Heart right ventricle (tissue), 16 donors: ENCODE measurements around the gene MAMDC2. TPM values are rescaled to one million over a fixed set of nuclear protein-coding genes. Genes with fewer than 3 reads are reported as not detected.

ENCODE experiments used
- ATAC-seq, 8 donors: fragments of 200-7000 bp; cut with Tn5 transposase; one replicate each; pipeline ENCODE4 v1.9.1; 2020; ENCODE audit warnings: mild to moderate bottlenecking in 8 of 8, moderate library complexity in 8 of 8, moderate number of reproducible peaks in 1 of 8
- DNase-seq, 2 donors: peaks; one replicate each; pipeline ENCODE4 v3.0.0-alpha.2; 2020
- H3K27ac ChIP-seq, 10 donors: fragments of 200-600 bp; sonication (generic) in 2 of 10; one replicate each; pipeline versions ENCODE4 v1.5.0 to v1.8.0; 2020 to 2022; ENCODE audit warnings: mild to moderate bottlenecking in 3 of 10
- H3K27me3 ChIP-seq, 7 donors: fragments of 200-600 bp; one replicate each; pipeline ENCODE4 v1.8.0; 2021 to 2022; ENCODE audit warnings: mild to moderate bottlenecking in 2 of 7
- H3K36me3 ChIP-seq, 9 donors: fragments of 200-600 bp; sonication (generic) in 1 of 9; one replicate each; pipeline versions ENCODE4 v1.5.0 to v1.8.0; 2020 to 2022; ENCODE audit warnings: mild to moderate bottlenecking in 2 of 9
- H3K4me1 ChIP-seq, 9 donors: fragments of 200-600 bp; sonication (generic) in 1 of 9; one replicate each; pipeline versions ENCODE4 v1.5.0 to v1.8.0; 2020 to 2022; ENCODE audit warnings: mild to moderate bottlenecking in 4 of 9
- H3K4me3 ChIP-seq, 10 donors: fragments of 200-600 bp; sonication (generic) in 2 of 10; one replicate each; pipeline versions ENCODE4 v1.5.0 to v1.8.0; 2020 to 2022; ENCODE audit warnings: mild to moderate bottlenecking in 7 of 10, moderate library complexity in 2 of 10
- H3K9me3 ChIP-seq, 11 donors: fragments of 200-600 bp in 10 of 11; sonication (generic) in 2 of 11; one replicate each; pipeline versions ENCODE4 v1.5.0 to v1.8.0; 2013 to 2022; ENCODE audit warnings: mild to moderate bottlenecking in 2 of 11, control low read depth in 1 of 11, moderate library complexity in 1 of 11
- WGBS, 2 donors: extraction: QIAGEN DNeasy Blood & Tissue Kit; methylation state at CpG; one replicate each; pipeline ENCODE4 v1.1.7; 2013; ENCODE audit warnings: inconsistent platforms in 1 of 2; 5-methylcytosine and 5-hydroxymethylcytosine counted together
- intact Hi-C, 10 donors: fragments of 100-400 bp; cut with DNase I; formaldehyde crosslinking; loops; one replicate each; pipeline versions ENCODE4 v1.11.1 to v1.14.2; 2022
- polyA plus RNA-seq, 2 donors: library from polyadenylated mRNA; stranded (reverse); fragments of 200-250 nt; gene quantifications; one replicate each; pipeline ENCODE4 v1.2.3, GENCODE V29; 2013
- total RNA-seq, 10 donors: library from RNA; stranded (reverse); fragmentation: NEBNext Ultra II Directional in 3 of 10; extraction: Animal tissue kit (Norgen Biotek cat#: 25700) in 3 of 10; gene quantifications; one replicate each; pipeline versions ENCODE4 v1.2.1 to v1.2.4, GENCODE V29; 2021 to 2023
- TF ChIP-seq, protein P1 (sequence below), 9 donors: fragments of 200-600 bp; sonication (generic) in 2 of 9; IDR thresholded peaks; one replicate each; pipeline versions ENCODE4 v1.5.0 to v1.8.0; 2021 to 2022; ENCODE audit warnings: antibody characterized with exemption in 9 of 9, mild to moderate bottlenecking in 5 of 9, moderate library complexity in 1 of 9
- donor health status: Arrhythmogenic right ventricular cardiomyopathy.
- donor health status: ischemic (EF 13 %, LVEDD 7.1; RV severe dilation, severe dysfunction).
- donor health status: healthy with polysubstance abuse.
- donor health status: DM: no; HTN: yes; CAD: no.
- donor health status: DM: no; HTN: no; CAD: no.
- donor health status: ischemic (EF 25% LVEDD 6.9; RV normal size, moderate dysfunction).
- donor health status: ischemic (EF 25% LVEDD 5.7; RV mildly dilated, moderate dysfunction).
- donor health status: healthy.
- donor health status: DM: yes; HTN: yes; CAD: no.
- donor health status: Ischemic cardiomyopathy.
- donor health status: ischemic (EF 35%, LVEDD 5.7; RV mildly dilated, moderate dysfunction).
- donor health status: nonischemic (EF 11% LVEDD 7.7; RV severe dilation, severe dysfunction).
- donor health status: DM: yes; HTN: yes; CAD: no.
- donor health status: PGD.
- donor health status: ischemic (EF 29% LVEDD 5.4; RV normal size, mild dysfunction).
- donor health status: nonischemic (EF 23%, LVEDD 6.1; RV moderate dilation, normal function).

MAMDC2 gene
- total and polyA plus RNA-seq, 12 donors: 2.3 to 11.8 (median 5.8) TPM

DNA sequence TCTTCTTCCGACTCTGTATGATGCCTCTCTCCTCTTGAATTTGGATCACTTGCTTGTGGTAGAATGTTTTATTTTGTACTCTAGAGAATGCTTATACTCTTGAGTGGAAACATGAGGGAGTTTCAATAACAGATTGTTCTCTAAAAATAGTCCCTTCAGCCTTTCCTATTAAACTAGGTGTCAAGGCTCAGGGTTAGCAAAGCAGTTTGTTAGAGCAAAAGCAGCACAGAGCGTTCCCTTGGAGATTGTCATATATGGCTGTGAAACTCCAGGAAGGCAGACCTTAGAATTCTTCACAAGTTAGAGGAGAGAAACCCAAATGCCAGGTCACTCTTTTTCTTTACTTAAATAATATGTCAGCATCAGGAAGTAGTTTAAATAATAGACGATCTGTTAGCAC, 33.0 kb downstream of the MAMDC2 start:
- H3K4me1 ChIP-seq: peaks cover 0 to 52% (median 27%) of the 10 kb centered on the region in 9 donors
- TF ChIP-seq, protein P1, sequence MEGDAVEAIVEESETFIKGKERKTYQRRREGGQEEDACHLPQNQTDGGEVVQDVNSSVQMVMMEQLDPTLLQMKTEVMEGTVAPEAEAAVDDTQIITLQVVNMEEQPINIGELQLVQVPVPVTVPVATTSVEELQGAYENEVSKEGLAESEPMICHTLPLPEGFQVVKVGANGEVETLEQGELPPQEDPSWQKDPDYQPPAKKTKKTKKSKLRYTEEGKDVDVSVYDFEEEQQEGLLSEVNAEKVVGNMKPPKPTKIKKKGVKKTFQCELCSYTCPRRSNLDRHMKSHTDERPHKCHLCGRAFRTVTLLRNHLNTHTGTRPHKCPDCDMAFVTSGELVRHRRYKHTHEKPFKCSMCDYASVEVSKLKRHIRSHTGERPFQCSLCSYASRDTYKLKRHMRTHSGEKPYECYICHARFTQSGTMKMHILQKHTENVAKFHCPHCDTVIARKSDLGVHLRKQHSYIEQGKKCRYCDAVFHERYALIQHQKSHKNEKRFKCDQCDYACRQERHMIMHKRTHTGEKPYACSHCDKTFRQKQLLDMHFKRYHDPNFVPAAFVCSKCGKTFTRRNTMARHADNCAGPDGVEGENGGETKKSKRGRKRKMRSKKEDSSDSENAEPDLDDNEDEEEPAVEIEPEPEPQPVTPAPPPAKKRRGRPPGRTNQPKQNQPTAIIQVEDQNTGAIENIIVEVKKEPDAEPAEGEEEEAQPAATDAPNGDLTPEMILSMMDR (IDR thresholded peaks at IDR 0.05): no peak
- peak overlapping the region in 2 of 10 donors; percentile 10 to 32 for H3K27ac ChIP-seq
- no peak for ATAC-seq
- 50 to 60% methylated on average over 3 of the region's 3 CpGs for WGBS, 2 donors
- H3K9me3 ChIP-seq: no peaks in the 10 kb centered on the region
- H3K4me3 ChIP-seq: no peak overlapping the region
- intact Hi-C loops: no loop called here
- no peaks in the 10 kb centered on the region for H3K27me3 ChIP-seq
- no peak for DNase-seq
- H3K36me3 ChIP-seq: no peaks in the 10 kb centered on the region

- peaks cover 0 to 52% (median 30%) of the 10 kb centered on the region in 9 donors for H3K4me1 ChIP-seq
- no peaks in the 10 kb centered on the region for H3K36me3 ChIP-seq
- WGBS, 2 donors: 66 to 73% methylated on average over 2 of the region's 2 CpGs
- no peaks in the 10 kb centered on the region for H3K27me3 ChIP-seq
- ATAC-seq (peak in 2 of 8 donors; percentile 32 to 48), DNase-seq (no peak)
- no peaks in the 10 kb centered on the region for H3K9me3 ChIP-seq
- intact Hi-C loops: loop anchor here in 1 of 10 donors (5.0 kb wide), 1 partner anchor 37 kb away; the partner anchor contains the start of gene MAMDC2
- peak overlapping the region in 4 of 10 donors; percentile 2 to 77 (median 42) for H3K27ac ChIP-seq
- no peak overlapping the region for H3K4me3 ChIP-seq
- TF ChIP-seq, protein P1 (IDR thresholded peaks at IDR 0.05): no peak
Observed at GRCh38 chr9:70079417-70080037, 35.9 kb downstream of the MAMDC2 start.

GRCh38 chr9:70080481-70081119, 37.0 kb downstream of the MAMDC2 start:
- Histone ChIP-seq H3K27ac (peak overlapping the region in 8 of 10 donors; percentile 8 to 77 (median 70)), H3K4me3 (no peak overlapping the region), H3K9me3 (no peaks in the 10 kb centered on the region), H3K4me1 (peaks cover 0 to 52% (median 30%) of the 10 kb centered on the region in 9 donors), H3K27me3 (no peaks in the 10 kb centered on the region), H3K36me3 (no peaks in the 10 kb centered on the region)
- intact Hi-C loops: loop anchor here in 1 of 10 donors (5.0 kb wide), 1 partner anchor 38 kb away; the partner anchor contains the start of gene MAMDC2
- 13 to 15% methylated on average over 5 of the region's 5 CpGs for WGBS, 2 donors
- ATAC-seq: peak; percentile 91 to 95 (median 94)
- TF ChIP-seq, protein P1 (IDR thresholded peaks at IDR 0.05): no peak
- DNase-seq: peak; percentile 23 to 69

GRCh38 chr9:70081120-70081495, 37.5 kb downstream of the MAMDC2 start:
- H3K4me1 ChIP-seq: peaks cover 0 to 50% (median 29%) of the 10 kb centered on the region in 9 donors
- H3K9me3 ChIP-seq: no peaks in the 10 kb centered on the region
- intact Hi-C loops: loop anchor here in 1 of 10 donors (5.0 kb wide), 1 partner anchor 39 kb away; the partner anchor contains the start of gene MAMDC2
- peak in 1 of 2 donors; percentile 24 for DNase-seq
- no peak overlapping the region for H3K4me3 ChIP-seq
- H3K27ac ChIP-seq: peak overlapping the region in 7 of 10 donors; percentile 59 to 77 (median 73)
- H3K27me3 ChIP-seq: no peaks in the 10 kb centered on the region
- TF ChIP-seq, protein P1 (IDR thresholded peaks at IDR 0.05): no peak
- WGBS, 2 donors: 23 to 33% methylated on average over 1 of the region's 1 CpG
- ATAC-seq: peak in 7 of 8 donors; percentile 12 to 71 (median 49)
- H3K36me3 ChIP-seq: no peaks in the 10 kb centered on the region
